GM12878 (cell line): Measurements from ENCODE around the gene KCNJ10. TPM values are rescaled to one million over a fixed set of nuclear protein-coding genes. Genes with fewer than 3 reads are reported as not detected.

ENCODE experiments used
- ATAC-seq: fragments of 200-7000 bp; cut with Tn5 transposase; 3 replicates; pipeline ENCODE4 v1.9.1; 2020; ENCODE audit warnings: mild to moderate bottlenecking, moderate library complexity
- BruUV-seq: library from RNA; stranded (reverse); fragments of 400-500 nt; replicated peaks from 2 replicates; lab custom pipeline; 2021; lab: Mats Ljungman, UMichigan
- CTCF ChIA-PET: fragments of 300-600 bp; sonication (Branson Sonifier 250); formaldehyde crosslinking; extraction: SDS; loops from one replicate; lab custom pipeline; 2021; ENCODE audit warnings: inconsistent platforms; lab: Yijun Ruan, JAX
- POLR2A ChIA-PET: fragments of 350-600 bp; formaldehyde crosslinking; extraction: SDS; loops from one replicate; lab custom pipeline; 2021; ENCODE audit warnings: inconsistent platforms; lab: Charles Lee
- RAD21 ChIA-PET: fragments of 300-600 bp; sonication (Branson Sonifier 250); formaldehyde crosslinking; loops from one replicate; lab custom pipeline; 2023; ENCODE audit warnings: antibody characterized with exemption; ENCODE audit not compliant: unreplicated experiment; lab: Charles Lee
- SMC1A ChIA-PET: fragments of 300-600 bp; sonication (Branson Sonifier 250); formaldehyde crosslinking; loops from one replicate; lab custom pipeline; 2023; ENCODE audit not compliant: unreplicated experiment, uncharacterized antibody; lab: Charles Lee
- DNase-seq: peaks from one replicate; pipeline ENCODE4 v3.0.0-alpha.2; 2011; ENCODE audit warnings: low read depth, low spot score
- FAIRE-seq: peaks from 3 replicates; lab custom pipeline; 2011; peaks lifted over from hg19 to GRCh38; lab: Jason Lieb, UNC
- H2AFZ ChIP-seq: 2 replicates; pipeline ENCODE4 v1.6.0; 2011; ENCODE audit warnings: low read depth, low read length, control low read depth; ENCODE audit not compliant: control insufficient read depth
- H3K27ac ChIP-seq: 2 replicates; pipeline ENCODE4 v1.5.1; 2011; ENCODE audit warnings: control low read depth; ENCODE audit not compliant: control insufficient read depth, insufficient read depth
- H3K27me3 ChIP-seq, 2 experiments: replicated peaks in 1 of 2; 2 replicates each; pipeline versions ENCODE4 v1.6.0 to v1.6.1; 2011; ENCODE audit warnings: low read length in 1 of 2; ENCODE audit not compliant: control insufficient read depth in 2 of 2, insufficient read depth in 2 of 2
- H3K36me3 ChIP-seq, 2 experiments: 2 replicates each; pipeline ENCODE4 v1.5.1; 2011; ENCODE audit warnings: low read length in 1 of 2; ENCODE audit not compliant: control insufficient read depth in 2 of 2, insufficient read depth in 2 of 2
- H3K4me1 ChIP-seq: 2 replicates; pipeline ENCODE4 v1.6.1; 2011; ENCODE audit warnings: mild to moderate bottlenecking, low read length, moderate library complexity, mixed read lengths; ENCODE audit not compliant: control insufficient read depth, insufficient read depth
- H3K4me2 ChIP-seq: 2 replicates; pipeline ENCODE4 v1.6.0; 2011; ENCODE audit warnings: control low read depth; ENCODE audit not compliant: control insufficient read depth, insufficient read depth
- H3K4me3 ChIP-seq: fragments of 200-600 bp; sonication (generic); 2 replicates; pipeline ENCODE4 v1.5.1; 2016
- H3K79me2 ChIP-seq: 2 replicates; pipeline ENCODE4 v1.6.0; 2011; ENCODE audit warnings: low read length; ENCODE audit not compliant: control insufficient read depth, insufficient read depth
- H3K9ac ChIP-seq: 2 replicates; pipeline ENCODE4 v1.8.0; 2011; ENCODE audit warnings: low read length, control low read depth, mixed read lengths; ENCODE audit not compliant: control insufficient read depth, insufficient read depth
- H3K9me3 ChIP-seq: replicated peaks from 3 replicates; pipeline ENCODE4 v1.5.1; 2011; ENCODE audit warnings: mild to moderate bottlenecking, low read length; ENCODE audit not compliant: control insufficient read depth, insufficient read depth
- H4K20me1 ChIP-seq: 2 replicates; pipeline ENCODE4 v1.6.0; 2011; ENCODE audit not compliant: control insufficient read depth, insufficient read depth
- BMI1 ChIP-seq: fragments of 450-650 bp; IDR thresholded peaks from 2 replicates; pipeline ENCODE4 v1.6.1; 2016; ENCODE audit warnings: mild to moderate bottlenecking, moderate library complexity, borderline replicate concordance
- BRCA1 ChIP-seq: IDR thresholded peaks from 2 replicates; pipeline ENCODE4 v1.6.1; 2011; ENCODE audit warnings: low read depth, low read length, improper control_type of control experiment
- EZH2 ChIP-seq: IDR thresholded peaks from 2 replicates; pipeline ENCODE4 v1.6.1; 2012; ENCODE audit warnings: low read depth, mild to moderate bottlenecking, control low read depth, inconsistent platforms, low read length, borderline replicate concordance; ENCODE audit not compliant: control insufficient read depth
- FOXM1 ChIP-seq: IDR thresholded peaks from 2 replicates; pipeline ENCODE4 v1.6.1; 2012; ENCODE audit warnings: low read depth, mild to moderate bottlenecking, inconsistent platforms, low read length, moderate library complexity
- HDAC2 ChIP-seq: fragments of 200-600 bp; sonication (generic); IDR thresholded peaks from 2 replicates; pipeline ENCODE4 v1.6.1; 2017
- IKZF1 ChIP-seq: fragments of 450-650 bp; conservative IDR thresholded peaks from 2 replicates; pipeline ENCODE4 v1.6.1; 2017; ENCODE audit warnings: antibody characterized with exemption, mild to moderate bottlenecking
- MTA3 ChIP-seq: IDR thresholded peaks from 2 replicates; pipeline ENCODE4 v1.6.1; 2012; ENCODE audit warnings: low read length, inconsistent platforms, borderline replicate concordance
- NBN ChIP-seq: fragments of 450-650 bp; IDR thresholded peaks from 2 replicates; pipeline ENCODE4 v1.6.1; 2016
- NR2C2 ChIP-seq: IDR thresholded peaks from 2 replicates; pipeline ENCODE4 v1.6.1; 2011; ENCODE audit warnings: borderline replicate concordance, low read depth; ENCODE audit not compliant: control insufficient read depth, insufficient read length
- NR2F1 ChIP-seq: fragments of 450-650 bp; conservative IDR thresholded peaks from 2 replicates; pipeline ENCODE4 v1.6.1; 2017; ENCODE audit warnings: mild to moderate bottlenecking
- PBX3 ChIP-seq: IDR thresholded peaks from 2 replicates; pipeline ENCODE4 v1.6.1; 2011; ENCODE audit warnings: mild to moderate bottlenecking, low read depth, low read length, moderate library complexity; ENCODE audit not compliant: insufficient replicate concordance
- POLR2A ChIP-seq: IDR thresholded peaks from 2 replicates; pipeline ENCODE4 v1.6.1; 2011; ENCODE audit warnings: low read depth, mild to moderate bottlenecking, low read length
- RAD51 ChIP-seq: fragments of 450-650 bp; IDR thresholded peaks from 2 replicates; pipeline ENCODE4 v1.6.1; 2016; ENCODE audit warnings: moderate library complexity, mild to moderate bottlenecking, inconsistent platforms
- RB1 ChIP-seq: fragments of 450-650 bp; formaldehyde crosslinking; IDR thresholded peaks from 2 replicates; pipeline ENCODE4 v1.6.1; 2017; ENCODE audit warnings: mild to moderate bottlenecking, borderline replicate concordance
- USF2 ChIP-seq: IDR thresholded peaks from 2 replicates; pipeline ENCODE4 v1.6.1; 2011; ENCODE audit warnings: low read depth, low read length, improper control_type of control experiment, borderline replicate concordance
- ZSCAN29 ChIP-seq: fragments of 450-650 bp; IDR thresholded peaks from 2 replicates; pipeline ENCODE4 v1.6.1; 2017; ENCODE audit warnings: mild to moderate bottlenecking, moderate library complexity
- WGBS: methylation state at CpG from one replicate; pipeline ENCODE4 v1.1.6; 2016; ENCODE audit warnings: low lambda C conversion rate; ENCODE audit not compliant: insufficient replicate concordance, insufficient coverage; ENCODE audit errors: missing lambda C conversion rate; 5-methylcytosine and 5-hydroxymethylcytosine counted together
- in situ Hi-C: fragments of 300-500 bp; cut with MboI; formaldehyde crosslinking; loops from 9 replicates; pipeline ENCODE4 v1.14.3; 2018; ENCODE audit warnings: mixed read lengths
- intact Hi-C: fragments of 100-400 bp; cut with micrococcal nuclease; formaldehyde crosslinking; loops from one replicate; pipeline ENCODE4 v1.14.2; 2022; ENCODE audit not compliant: unreplicated experiment
- polyA plus RNA-seq, 11 experiments: library from polyadenylated mRNA; depleted of rRNA in 4 of 11; unstranded in 6 of 11; stranded (reverse) in 5 of 11; fragments of >200 nt; fragmentation: Nextera tagmentation in 4 of 11; fragmentation: Illumina TruSeq in 1 of 11; extraction: Ambion mirVana in 4 of 11; extraction: Trizol in 1 of 11; gene quantifications; 1 replicate in 1 of 11; 2 replicates in 10 of 11; pipeline versions ENCODE4 v1.2.1 to v1.2.3, GENCODE V29; 2011 to 2016; ENCODE audit warnings: inconsistent platforms in 2 of 11, missing spikeins in 2 of 11, low read depth in 1 of 11
- total RNA-seq, 4 experiments: library from RNA; depleted of rRNA in 3 of 4; stranded (reverse); fragments of >200 nt in 3 of 4; fragmentation: Illumina TruSeq in 1 of 4; extraction: Trizol in 1 of 4; gene quantifications; 2 replicates each; pipeline versions ENCODE4 v1.2.1 to v1.2.3, GENCODE V29; 2013 to 2021

The KCNJ10 gene
- total and polyA plus RNA-seq, 10 of the 15 experiments (the other 5 are each of a cell fraction or from before 2014, with no cell fraction given) = 0.01 to 0.29 (median 0.09) TPM; not detected in 2

GRCh38 chr1:160011781-160012180 lies 58.2 kb downstream of the KCNJ10 start:
- ChIA-PET POLR2A (no interaction called here), SMC1A (no interaction called here), RAD21 (no interaction called here), CTCF (interaction anchor here (0.8 kb wide), 1 partner anchor 213 kb away, joined by 3 read pairs; no protein-coding TSS in a partner anchor)
- H3K4me2 ChIP-seq = no peak overlapping the region
- intact Hi-C loops = no loop called here
- H3K4me1 ChIP-seq = no peaks in the 10 kb centered on the region
- no peaks in the 10 kb centered on the region for H3K79me2 ChIP-seq
- FAIRE-seq = no peak
- DNase-seq = no peak
- TF ChIP-seq RB1 (no peak), BMI1 (no peak), USF2 (no peak), POLR2A (no peak), MTA3 (no peak), ZSCAN29 (no peak), IKZF1 (no peak), RAD51 (no peak), NR2F1 (no peak), PBX3 (no peak), EZH2 (no peak), BRCA1 (no peak), FOXM1 (no peak), HDAC2 (no peak), NR2C2 (no peak), NBN (no peak)
- BruUV-seq = no TSS peak
- no peak overlapping the region for H3K4me3 ChIP-seq
- H3K9ac ChIP-seq = no peak overlapping the region
- no peaks in the 10 kb centered on the region for H3K36me3 ChIP-seq
- H4K20me1 ChIP-seq = no peaks in the 10 kb centered on the region
- 7% methylated on average over 3 of the region's 3 CpGs for WGBS
- H3K27me3 ChIP-seq = no peaks in the 10 kb centered on the region; a peak in 2 of 4 replicates
- H3K9me3 ChIP-seq = no peaks in the 10 kb centered on the region
- no peak for ATAC-seq
- no peak overlapping the region for H2AFZ ChIP-seq
- no peak overlapping the region for H3K27ac ChIP-seq
- in situ Hi-C loops = no loop called here
